Adipose tissue (tissue), 3 donors: Measurements from ENCODE around the gene ENPP3. TPM values are rescaled to one million over a fixed set of nuclear protein-coding genes. Genes with fewer than 3 reads are reported as not detected.

Source experiments
- H3K27ac ChIP-seq: one replicate; pipeline ENCODE4 v1.5.1; 2013; ENCODE audit warnings: low read depth, low read length
- whole genome bisulfite sequencing, 3 donors: extraction: QIAGEN DNeasy Blood & Tissue Kit; methylation state at CpG; one replicate each; pipeline ENCODE4 v1.1.7; 2013; 5-methylcytosine and 5-hydroxymethylcytosine counted together
- polyA plus RNA-seq, 3 donors: library from polyadenylated mRNA; stranded (reverse); fragments of 200-250 nt; gene quantifications; one replicate each; pipeline ENCODE4 v1.2.3, GENCODE V29; 2013
- donor health status: healthy with polysubstance abuse.
- donor health status: Bipolar disorder and iron deficiency.
- donor health status: healthy.

ENPP3 gene
- polyA plus RNA-seq, 3 donors: 0.09 to 0.56 (median 0.54) TPM

- 88 to 97% (median 91%) methylated on average over 2 of the region's 2 CpGs for WGBS, 3 donors
- H3K27ac ChIP-seq: no peak overlapping the region
Measured at GRCh38 chr6:131776985-131777384, 139.9 kb downstream of the ENPP3 start.

GRCh38 chr6:131778169-131778568 is 141.1 kb downstream of the ENPP3 start:
- 60 to 78% (median 68%) methylated on average over 1 of the region's 1 CpG for WGBS, 3 donors

GRCh38 chr6:131779304-131779703 is 142.2 kb downstream of the ENPP3 start:
- no peak overlapping the region for H3K27ac ChIP-seq
- WGBS, 3 donors: 78 to 89% (median 87%) methylated on average over 2 of the region's 2 CpGs

More at GRCh38 chr6:131778169-131778568, 141.1 kb downstream of the ENPP3 start:
- H3K27ac ChIP-seq: no peak overlapping the region

GRCh38 chr6:131780600-131780999 is 143.5 kb downstream of the ENPP3 start:
- 91 to 95% (median 93%) methylated on average over 11 of the region's 11 CpGs for WGBS, 3 donors
- H3K27ac ChIP-seq: no peak overlapping the region

- no peak overlapping the region for H3K27ac ChIP-seq
- WGBS, 3 donors: 65 to 77% (median 72%) methylated on average over 3 of the region's 3 CpGs
Measured at GRCh38 chr6:131781687-131782086, 144.6 kb downstream of the ENPP3 start.

GRCh38 chr6:131782764-131783163 is 145.7 kb downstream of the ENPP3 start:
- 84 to 92% (median 91%) methylated on average over 1 of the region's 1 CpG for WGBS, 3 donors
- H3K27ac ChIP-seq: no peak overlapping the region

- WGBS, 3 donors: 50 to 72% (median 64%) methylated on average over 1 of the region's 1 CpG
- H3K27ac ChIP-seq: no peak overlapping the region
Measured at GRCh38 chr6:131784561-131784960, 147.5 kb downstream of the ENPP3 start.

- no peak overlapping the region for H3K27ac ChIP-seq
Measured at GRCh38 chr6:131787079-131787478, 150.0 kb downstream of the ENPP3 start.

- 50 to 63% (median 54%) methylated on average over 8 of the region's 8 CpGs for WGBS, 3 donors
- no peak overlapping the region for H3K27ac ChIP-seq
Measured at GRCh38 chr6:131787766-131788712, 150.9 kb downstream of the ENPP3 start.

GRCh38 chr6:131789219-131789618 is 152.1 kb downstream of the ENPP3 start:
- no peak overlapping the region for H3K27ac ChIP-seq
- 15 to 46% (median 24%) methylated on average over 1 of the region's 1 CpG for WGBS, 3 donors

GRCh38 chr6:131791476-131791875 is 154.4 kb downstream of the ENPP3 start:
- H3K27ac ChIP-seq: no peak overlapping the region
- 74 to 85% (median 79%) methylated on average over 5 of the region's 5 CpGs for WGBS, 3 donors

GRCh38 chr6:131792091-131792496 is 155.0 kb downstream of the ENPP3 start:
- WGBS, 3 donors: 86 to 98% (median 89%) methylated on average over 6 of the region's 6 CpGs
- no peak overlapping the region for H3K27ac ChIP-seq

- no peak overlapping the region for H3K27ac ChIP-seq
- WGBS, 3 donors: 68 to 92% (median 82%) methylated on average over 2 of the region's 2 CpGs
Measured at GRCh38 chr6:131795366-131795765, 158.3 kb downstream of the ENPP3 start.

Other genes with a start within 250 kb of the ENPP3 start
- 10 to 100 TPM in 1 of 3 donors, 1 to 10 TPM in 1, under 1 TPM in 1; 0.33 to 10.7 (median 3.2) TPM for gene ARG1, start 64.1 kb upstream of the ENPP3 start, polyA plus RNA-seq
- gene MED23, start 9.1 kb upstream of the ENPP3 start, polyA plus RNA-seq: 1 to 10 TPM; 7.2 to 8.5 (median 7.3) TPM
- not detected for gene OR2A4, start 64.1 kb downstream of the ENPP3 start, polyA plus RNA-seq
- under 1 TPM in 1 of 3 donors, not detected in 2; 0.02 TPM for gene CTAGE9, start 73.7 kb downstream of the ENPP3 start, polyA plus RNA-seq
- gene ENPP1, start 170.7 kb downstream of the ENPP3 start, polyA plus RNA-seq: 1 to 10 TPM; 2.9 to 7.7 (median 4.7) TPM